IPS-NIHi7 (cell line): ENCODE data around the gene SACS.

Source experiments
- DNase-seq: peaks from one replicate; pipeline ENCODE4 v3.0.0; 2012; ENCODE audit warnings: mixed read lengths; ENCODE audit errors: extremely low spot score

Gene SACS

DNA sequence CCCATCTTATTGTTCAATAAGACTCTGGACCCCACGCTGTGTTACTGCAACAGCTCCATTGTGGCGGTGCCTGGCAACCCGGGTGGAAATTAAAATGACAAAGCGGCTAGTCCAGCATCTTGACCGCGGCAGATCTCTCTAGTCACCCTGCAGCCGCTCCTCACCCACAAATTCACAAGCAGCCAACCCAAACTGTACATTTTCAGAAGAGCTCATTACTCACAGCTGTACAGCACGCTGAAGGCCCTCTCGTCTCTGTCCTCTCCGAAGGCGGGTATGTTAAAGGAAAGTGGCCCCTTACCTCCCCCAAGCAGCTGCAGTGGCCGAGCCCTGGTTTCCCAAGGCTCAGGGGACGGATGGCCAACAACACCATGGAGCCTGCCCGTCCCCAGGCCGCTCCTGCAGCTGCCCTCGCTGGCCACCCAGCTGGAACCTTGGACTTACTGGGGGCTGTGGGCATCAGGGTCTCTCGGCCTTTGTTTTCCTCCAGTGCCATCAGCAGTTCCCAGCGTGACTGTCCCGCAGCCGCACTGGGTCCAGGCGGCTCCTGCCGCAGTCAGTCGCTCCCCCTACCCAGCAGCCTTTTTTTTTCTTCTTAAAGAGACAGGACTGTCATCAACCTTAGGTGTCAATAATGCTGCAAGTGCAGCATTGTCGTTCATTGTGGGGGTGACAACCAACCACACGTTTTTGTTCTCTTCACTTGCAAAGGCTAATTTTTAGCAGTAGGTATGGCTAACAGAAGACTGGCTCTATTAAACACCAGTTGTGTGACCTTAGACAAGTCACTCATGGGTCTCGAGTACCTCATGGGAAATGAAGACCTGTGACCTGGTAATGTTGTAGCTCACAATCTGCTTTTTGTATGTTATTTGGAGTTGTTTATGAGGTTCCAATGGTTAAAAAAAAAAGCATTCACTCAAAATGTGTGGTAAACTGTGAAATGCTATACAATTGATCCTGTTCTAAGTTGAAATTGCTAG, at the start of gene SACS:
Gene SACS (minus strand): TSS at position 532 of the 983 bp plus-strand sequence. CDS start 22,463 bp downstream, outside the sequence.
- DNase-seq: peak; percentile 73

DNA sequence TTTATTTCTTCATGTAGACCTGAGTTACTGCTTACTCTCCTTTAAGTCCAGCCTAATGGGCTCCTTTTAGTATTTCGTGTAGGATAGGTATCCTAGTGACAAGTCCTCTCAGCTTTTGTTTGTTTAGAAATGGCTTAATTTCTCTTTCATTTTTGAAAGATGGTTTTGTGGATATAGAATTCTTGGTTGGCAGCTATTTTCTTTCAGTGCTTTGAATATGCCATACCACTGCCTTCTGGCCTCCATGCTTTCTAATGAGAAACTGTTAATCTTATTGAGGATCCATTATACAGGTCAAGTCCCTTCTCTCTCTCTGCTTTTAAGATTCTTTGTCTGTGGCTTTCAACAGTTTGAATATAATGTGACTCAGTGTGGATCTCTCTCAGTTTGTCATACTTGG, 46.8 kb upstream of the SACS start:
- no peak for DNase-seq

DNA sequence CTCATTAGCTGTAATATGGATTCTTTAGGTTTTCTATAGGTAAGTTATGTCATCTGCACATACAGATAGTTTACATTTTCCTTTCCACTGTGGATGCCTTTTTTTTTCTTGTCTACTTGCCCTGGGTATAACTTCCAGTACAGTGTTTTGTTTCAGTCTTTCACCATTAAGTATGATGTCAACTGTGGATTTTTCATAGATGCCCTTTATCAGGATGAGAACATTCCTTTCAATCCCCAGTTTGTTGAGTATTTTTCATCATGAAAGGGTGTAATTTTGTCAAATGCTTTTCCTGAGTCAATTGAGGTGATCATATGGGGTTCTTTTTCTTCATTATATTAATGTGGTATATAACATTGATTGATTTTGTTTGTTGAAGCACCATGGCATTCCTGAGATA, 43.6 kb upstream of the SACS start:
- no peak for DNase-seq

DNA sequence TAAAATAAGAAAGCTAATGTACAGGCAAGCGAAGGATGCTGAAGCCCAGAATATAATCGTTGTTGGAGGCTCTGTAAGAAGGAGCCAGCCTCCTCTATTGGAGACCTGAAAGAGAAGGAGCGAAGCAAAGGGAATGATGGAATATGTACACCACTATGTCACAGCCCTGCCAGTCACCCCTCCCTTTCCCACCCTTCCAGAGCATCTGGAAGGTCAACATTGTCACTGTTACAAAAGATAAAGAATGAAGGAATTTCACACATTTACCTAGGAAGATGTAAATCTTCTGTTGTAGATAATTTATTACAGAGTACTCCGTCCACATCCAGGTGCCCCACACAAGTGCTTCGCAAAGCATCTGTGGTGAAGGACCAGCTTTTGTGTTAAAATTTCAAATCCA, 39.7 kb upstream of the SACS start:
- DNase-seq: no peak

DNA sequence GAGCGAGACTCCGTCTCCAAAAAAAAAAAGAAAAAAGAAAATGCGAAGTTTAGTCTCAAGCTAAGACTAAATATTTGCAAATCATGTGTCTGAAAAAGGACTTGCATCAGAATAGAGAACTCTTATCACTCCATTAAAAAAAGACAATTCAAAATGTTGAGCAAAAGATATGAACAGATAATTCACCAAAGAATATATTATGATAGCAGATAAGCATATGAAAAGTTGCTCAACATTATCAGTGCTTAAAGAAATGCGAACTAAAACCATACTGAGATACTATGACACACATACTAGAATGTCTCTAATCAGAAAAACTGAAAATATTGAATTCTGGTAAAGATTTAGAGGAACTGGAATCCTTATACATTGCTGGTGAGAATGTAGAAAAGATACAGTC, 38.7 kb upstream of the SACS start:
- no peak for DNase-seq

- no peak for DNase-seq
Measured at GRCh38 chr13:23470790-23471614, 37.5 kb upstream of the SACS start.

DNA sequence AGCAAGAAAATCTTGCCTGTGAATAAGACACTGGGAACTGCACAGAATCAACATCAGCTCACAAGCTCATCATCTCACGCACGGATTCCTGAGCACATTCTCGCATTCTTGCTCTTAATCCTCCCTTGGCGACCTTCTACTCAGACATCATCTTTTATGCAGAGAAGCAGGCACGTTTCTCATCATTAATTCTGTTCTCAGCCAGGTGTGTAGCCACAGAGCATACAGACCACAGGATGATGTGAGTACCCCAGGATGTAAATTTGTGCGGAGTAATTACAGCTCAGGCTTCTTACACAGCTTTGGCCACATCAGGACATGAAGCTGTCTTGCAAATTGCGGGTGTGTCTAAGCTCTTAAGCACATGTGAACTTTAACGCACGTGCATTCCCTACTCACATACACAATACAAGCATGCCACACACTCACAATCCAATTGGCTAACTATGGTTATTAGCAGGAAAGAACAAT, 36.5 kb upstream of the SACS start:
- no peak for DNase-seq

DNA sequence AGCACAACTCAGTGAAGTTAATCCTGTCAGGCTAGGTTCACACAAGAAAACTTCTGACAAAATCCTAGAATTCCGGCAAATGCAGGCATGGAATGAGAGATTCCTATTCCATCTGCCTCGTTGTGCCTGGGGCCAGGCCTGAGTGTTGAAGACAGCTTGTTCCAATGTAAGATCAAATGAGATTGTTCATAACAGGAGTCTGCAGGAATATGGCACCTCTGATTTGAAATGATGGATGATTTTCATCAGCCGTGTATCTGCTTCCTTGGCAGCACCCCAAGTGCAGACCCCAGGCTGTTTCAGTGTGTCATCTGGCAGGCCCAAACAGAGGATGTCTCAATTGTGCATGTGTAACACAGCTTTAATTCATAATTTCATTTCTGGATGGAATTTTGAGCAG, 35.3 kb upstream of the SACS start:
- DNase-seq: no peak

GRCh38 chr13:23467932-23468278, 34.4 kb upstream of the SACS start:
- no peak for DNase-seq

DNA sequence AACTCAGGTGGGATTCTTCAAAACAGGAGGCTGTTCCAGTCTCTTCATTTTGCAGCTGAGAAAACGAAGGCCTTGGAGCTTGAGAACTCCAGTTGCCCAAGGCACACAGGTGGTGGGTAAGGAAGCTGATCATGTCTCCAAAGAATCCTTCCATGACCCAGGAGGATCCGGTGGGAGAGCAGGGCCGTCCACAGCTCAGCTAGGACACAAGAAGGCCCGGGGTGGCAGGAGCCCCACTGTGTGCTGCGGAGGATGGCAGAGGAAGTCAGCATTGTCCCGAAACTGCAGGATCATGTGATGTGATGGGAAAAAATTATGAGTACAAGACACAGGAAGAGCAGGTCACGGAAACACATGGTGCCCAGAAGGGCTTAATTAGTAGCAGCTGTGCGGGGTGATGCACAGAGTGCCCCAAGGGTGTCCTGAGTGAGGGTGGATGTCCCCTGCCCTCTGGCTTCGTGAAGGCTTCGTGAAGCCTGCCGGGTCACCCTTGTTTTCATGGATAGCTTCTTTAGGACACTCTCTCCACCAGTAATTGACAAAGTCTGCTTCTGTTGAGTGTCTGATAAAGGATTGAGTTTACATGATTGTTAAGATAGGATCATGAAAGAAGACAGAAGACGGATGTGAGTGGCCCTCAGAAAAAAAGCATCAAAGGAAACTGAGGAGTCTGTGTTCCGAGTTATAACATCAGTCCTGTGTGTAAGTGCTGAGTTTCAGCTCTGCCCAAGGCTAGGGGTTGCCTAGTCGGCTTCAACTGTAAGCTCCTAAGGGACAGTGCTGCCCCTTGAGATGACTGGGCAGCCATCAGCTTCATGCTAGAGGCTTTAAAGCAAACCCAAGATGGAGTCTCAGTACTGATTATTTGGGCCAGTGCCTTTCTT, 33.8 kb upstream of the SACS start:
- no peak for DNase-seq

GRCh38 chr13:23466144-23467002, 32.9 kb upstream of the SACS start:
- DNase-seq: peak; percentile 75

DNA sequence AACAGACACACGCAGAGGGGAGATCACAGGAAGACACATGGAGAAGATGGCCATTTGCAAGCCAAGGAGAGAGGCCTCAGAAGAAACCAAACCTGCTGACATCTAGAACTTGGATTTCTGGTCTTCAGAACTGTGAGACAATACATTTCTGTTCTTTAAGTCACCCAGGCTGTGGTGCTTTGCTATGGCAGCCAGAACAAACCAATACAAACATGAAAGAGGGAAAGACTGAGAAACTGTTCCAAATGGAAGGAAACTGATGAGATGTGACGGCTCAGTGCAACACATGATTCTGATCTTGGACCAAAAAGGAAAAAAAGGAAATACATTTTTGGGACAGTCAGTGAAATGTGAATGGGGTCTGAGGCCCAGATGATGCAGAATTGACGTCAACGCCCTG, 30.2 kb upstream of the SACS start:
- no peak for DNase-seq

DNA sequence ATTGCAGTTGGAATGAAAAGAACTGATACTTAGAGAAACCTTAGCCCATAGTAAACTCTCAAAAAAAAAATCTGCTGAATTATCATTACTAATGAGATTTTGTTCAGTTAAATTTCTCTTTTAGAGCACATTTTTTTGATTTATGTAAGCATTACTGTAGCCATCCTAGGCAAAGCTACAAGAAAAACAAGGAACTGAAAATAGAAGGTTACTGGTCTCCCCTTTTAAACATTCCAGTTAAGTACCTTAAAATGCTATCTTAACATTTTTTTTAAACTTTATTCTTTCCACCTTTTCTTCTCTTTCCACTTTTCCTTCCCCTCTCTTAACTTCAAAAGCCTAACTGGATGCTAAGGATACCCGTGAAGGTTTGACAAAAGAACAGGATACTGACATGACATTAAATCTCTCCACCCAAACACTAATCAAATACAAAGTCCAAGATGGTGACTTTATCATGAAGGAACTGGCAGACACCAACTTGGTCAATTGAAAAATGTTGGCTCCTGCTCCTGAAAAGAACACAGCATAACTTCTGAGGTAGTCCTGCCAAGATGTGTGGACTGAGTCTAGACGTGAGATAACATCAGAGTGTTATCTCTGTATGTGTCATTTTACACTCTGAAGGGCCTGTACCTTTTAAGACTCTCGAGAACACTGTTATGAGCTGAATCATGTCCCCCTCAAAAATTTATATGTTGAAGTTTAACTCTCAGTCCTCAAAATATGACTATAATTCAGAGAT, 29.5 kb upstream of the SACS start:
- no peak for DNase-seq

GRCh38 chr13:23461544-23461943, 28.0 kb upstream of the SACS start:
- DNase-seq: no peak

DNA sequence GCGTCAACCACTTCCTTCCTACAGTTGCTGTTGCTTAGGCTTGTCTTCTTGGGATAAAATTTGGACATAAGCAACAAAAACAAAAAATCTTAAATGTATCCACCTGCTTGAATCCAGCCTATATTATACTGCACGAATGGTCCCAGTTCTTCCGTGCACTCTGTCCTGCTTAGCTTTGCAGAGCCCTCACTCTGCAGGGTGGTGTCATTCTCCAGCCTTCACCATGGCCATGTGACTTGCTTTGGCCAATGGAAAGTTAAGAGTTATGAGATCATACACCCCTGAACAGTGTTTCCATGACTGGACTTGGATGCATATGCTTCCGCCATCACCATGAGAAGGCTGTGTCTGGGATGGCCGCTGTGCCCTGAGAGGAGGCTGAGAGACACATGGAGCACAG, 27.4 kb upstream of the SACS start:
- DNase-seq: no peak

DNA sequence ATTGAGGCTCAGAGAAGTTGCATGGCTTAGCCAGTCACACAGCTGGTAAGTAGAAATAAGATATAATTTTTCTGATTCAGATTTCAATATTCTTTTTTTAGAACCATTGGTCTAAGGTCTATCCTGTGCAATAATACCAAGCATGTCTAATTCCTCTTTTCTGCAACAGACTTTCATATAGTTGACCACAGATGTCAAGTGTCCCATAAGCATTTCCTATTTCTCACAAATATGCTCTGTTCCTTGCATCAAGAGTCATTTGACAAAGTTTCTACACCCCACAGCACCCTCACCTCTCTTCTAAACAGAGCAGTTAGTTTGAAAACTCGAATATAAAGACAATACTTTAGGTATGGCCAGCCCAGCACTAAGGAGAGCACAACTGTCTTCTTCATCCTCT, 26.8 kb upstream of the SACS start:
- no peak for DNase-seq

GRCh38 chr13:23458989-23459388, 25.5 kb upstream of the SACS start:
- no peak for DNase-seq

DNA sequence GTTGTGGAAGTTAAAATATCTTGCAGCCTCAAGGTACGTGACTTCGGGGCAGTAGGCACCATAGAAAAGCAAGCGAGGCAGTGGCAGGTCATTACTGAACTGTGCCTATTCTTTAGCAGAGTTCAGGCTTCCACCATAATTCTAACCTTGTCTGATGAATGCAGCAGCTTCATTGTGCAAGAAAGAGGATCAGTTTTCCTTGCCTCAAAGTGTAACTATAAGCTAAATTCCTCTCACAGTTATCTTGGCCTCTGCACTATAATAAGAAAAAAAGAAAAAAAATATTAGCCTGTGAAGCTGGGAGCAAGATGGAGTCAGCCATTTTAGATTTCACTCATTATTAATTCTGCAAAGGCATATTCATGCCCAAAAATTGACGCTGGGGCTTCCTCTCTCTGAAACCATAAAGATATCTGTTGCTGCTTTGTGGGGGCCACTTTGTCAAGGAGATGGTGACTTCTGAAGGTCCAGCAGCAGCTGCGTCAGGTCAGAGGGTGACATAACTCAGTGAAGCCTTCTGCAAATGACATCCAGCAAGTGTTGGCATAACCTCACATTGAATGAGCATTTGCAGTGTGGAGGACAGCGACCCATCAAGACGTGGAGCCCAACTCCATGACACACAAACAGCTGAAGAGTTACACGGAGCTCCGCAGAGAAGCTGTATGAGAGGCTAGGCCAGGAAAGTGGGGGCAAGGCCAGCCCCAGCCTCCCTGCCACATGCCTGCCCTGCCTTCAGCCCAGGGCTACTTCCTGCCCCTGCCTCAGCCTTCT, 23.1 kb upstream of the SACS start:
- DNase-seq: no peak
